GM18499 (cell line): ENCODE results near the gene UNC5B.

Experiments
- ATAC-seq: cut with Tn5 transposase; IDR thresholded peaks from one replicate; pipeline ENCODE4 v1.9.1; 2021; ENCODE audit warnings: moderate number of reproducible peaks; ENCODE audit not compliant: insufficient read depth, unreplicated experiment

Gene UNC5B

GRCh38 chr10:71221586-71222202 is 9.3 kb downstream of the UNC5B start:
- no peak for ATAC-seq

GRCh38 chr10:71222601-71223346 is 10.4 kb downstream of the UNC5B start:
- ATAC-seq = no peak

GRCh38 chr10:71223347-71224058 is 11.1 kb downstream of the UNC5B start:
- ATAC-seq = no peak

- ATAC-seq = no peak
Observed at GRCh38 chr10:71225291-71226058, 13.1 kb downstream of the UNC5B start.

GRCh38 chr10:71228875-71229675 is 16.7 kb downstream of the UNC5B start:
- ATAC-seq = no peak

GRCh38 chr10:71229726-71230655 is 17.6 kb downstream of the UNC5B start:
- ATAC-seq = no peak

- no peak for ATAC-seq
Observed at GRCh38 chr10:71230656-71231025, 18.3 kb downstream of the UNC5B start.

- ATAC-seq = no peak
Observed at GRCh38 chr10:71231206-71231605, 18.8 kb downstream of the UNC5B start.

- no peak for ATAC-seq
Observed at GRCh38 chr10:71232089-71232998, 20.0 kb downstream of the UNC5B start.

- no peak for ATAC-seq
Observed at GRCh38 chr10:71233482-71233892, 21.1 kb downstream of the UNC5B start.

GRCh38 chr10:71234004-71234894 is 21.9 kb downstream of the UNC5B start:
- no peak for ATAC-seq

- no peak for ATAC-seq
Observed at GRCh38 chr10:71234970-71235685, 22.8 kb downstream of the UNC5B start.

GRCh38 chr10:71235808-71236207 is 23.4 kb downstream of the UNC5B start:
- no peak for ATAC-seq

GRCh38 chr10:71236286-71236685 is 23.9 kb downstream of the UNC5B start:
- no peak for ATAC-seq

- no peak for ATAC-seq
Observed at GRCh38 chr10:71236822-71237682, 24.7 kb downstream of the UNC5B start.
